ENCODE measurements around the gene ME3.

DNA sequence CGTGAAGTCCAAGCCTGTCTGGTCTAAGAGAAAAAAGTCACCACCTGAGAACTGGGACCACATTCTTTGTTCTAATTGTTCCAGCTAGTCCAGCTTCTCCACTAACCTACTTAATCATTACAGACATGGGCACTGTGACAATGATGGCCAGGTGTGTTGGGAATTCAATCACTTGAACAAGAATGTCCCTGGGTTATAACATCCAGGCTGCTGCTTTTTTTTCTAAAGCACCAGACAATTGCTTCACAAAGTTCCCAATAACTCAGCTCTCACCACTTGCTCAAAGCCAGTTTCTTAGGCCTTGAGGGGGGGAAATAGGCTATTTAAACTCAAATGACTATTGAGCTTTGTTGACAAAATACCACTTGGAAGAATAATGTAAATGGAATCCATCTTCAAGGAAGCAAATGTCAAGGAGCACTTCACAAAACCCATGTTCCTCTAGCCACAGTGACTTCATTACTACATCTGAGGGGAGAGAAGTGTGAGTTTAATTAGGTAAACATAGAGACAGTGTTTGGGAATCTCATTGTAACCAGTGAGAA lies 80.3 kb downstream of the ME3 start:
- TF ChIP-seq, protein P1, sequence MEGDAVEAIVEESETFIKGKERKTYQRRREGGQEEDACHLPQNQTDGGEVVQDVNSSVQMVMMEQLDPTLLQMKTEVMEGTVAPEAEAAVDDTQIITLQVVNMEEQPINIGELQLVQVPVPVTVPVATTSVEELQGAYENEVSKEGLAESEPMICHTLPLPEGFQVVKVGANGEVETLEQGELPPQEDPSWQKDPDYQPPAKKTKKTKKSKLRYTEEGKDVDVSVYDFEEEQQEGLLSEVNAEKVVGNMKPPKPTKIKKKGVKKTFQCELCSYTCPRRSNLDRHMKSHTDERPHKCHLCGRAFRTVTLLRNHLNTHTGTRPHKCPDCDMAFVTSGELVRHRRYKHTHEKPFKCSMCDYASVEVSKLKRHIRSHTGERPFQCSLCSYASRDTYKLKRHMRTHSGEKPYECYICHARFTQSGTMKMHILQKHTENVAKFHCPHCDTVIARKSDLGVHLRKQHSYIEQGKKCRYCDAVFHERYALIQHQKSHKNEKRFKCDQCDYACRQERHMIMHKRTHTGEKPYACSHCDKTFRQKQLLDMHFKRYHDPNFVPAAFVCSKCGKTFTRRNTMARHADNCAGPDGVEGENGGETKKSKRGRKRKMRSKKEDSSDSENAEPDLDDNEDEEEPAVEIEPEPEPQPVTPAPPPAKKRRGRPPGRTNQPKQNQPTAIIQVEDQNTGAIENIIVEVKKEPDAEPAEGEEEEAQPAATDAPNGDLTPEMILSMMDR (IDR thresholded peaks at IDR 0.05): no peak
- TF ChIP-seq POLR2A (IDR thresholded peaks at IDR 0.05): no peak
